Liver (tissue), 9 donors: ENCODE results near the gene CADM3. TPM values are rescaled to one million over a fixed set of nuclear protein-coding genes. Genes with fewer than 3 reads are reported as not detected.

Source experiments
- DNase-seq: peaks from one replicate; pipeline ENCODE4 v3.0.0-alpha.2; 2017; ENCODE audit warnings: low spot score
- H3K27ac ChIP-seq, 2 donors: one replicate each; pipeline ENCODE4 v1.7.0; 2013; ENCODE audit warnings: inconsistent platforms in 2 of 2, low read length in 2 of 2, control low read depth in 1 of 2, low read depth in 1 of 2, mild to moderate bottlenecking in 1 of 2
- H3K27me3 ChIP-seq, 4 donors: one replicate each; pipeline versions ENCODE4 v1.6.1 to v1.7.0; 2013; ENCODE audit warnings: low read length in 3 of 4, inconsistent platforms in 1 of 4, mild to moderate bottlenecking in 1 of 4, moderate library complexity in 1 of 4; ENCODE audit not compliant: control insufficient read depth in 4 of 4, insufficient read depth in 4 of 4
- H3K36me3 ChIP-seq, 4 donors: one replicate each; pipeline versions ENCODE4 v1.6.1 to v1.7.0; 2013; ENCODE audit warnings: low read length in 3 of 4, mild to moderate bottlenecking in 3 of 4, low read depth in 1 of 4, moderate library complexity in 1 of 4; ENCODE audit not compliant: control insufficient read depth in 4 of 4, insufficient read depth in 3 of 4
- H3K4me1 ChIP-seq, 4 donors: one replicate each; pipeline versions ENCODE4 v1.6.1 to v1.7.0; 2013; ENCODE audit warnings: low read length in 3 of 4, mild to moderate bottlenecking in 3 of 4, moderate library complexity in 1 of 4; ENCODE audit not compliant: control insufficient read depth in 4 of 4, insufficient read depth in 4 of 4
- H3K4me3 ChIP-seq, 3 donors: one replicate each; pipeline versions ENCODE4 v1.6.1 to v1.7.0; 2013; ENCODE audit warnings: low read length in 3 of 3, control low read depth in 1 of 3, low read depth in 1 of 3, mild to moderate bottlenecking in 1 of 3
- H3K9ac ChIP-seq, 2 donors: one replicate each; pipeline ENCODE4 v1.7.0; 2013; ENCODE audit warnings: low read length in 2 of 2, mild to moderate bottlenecking in 2 of 2, moderate library complexity in 2 of 2, control low read depth in 1 of 2, low read depth in 1 of 2
- H3K9me3 ChIP-seq, 4 donors: one replicate each; pipeline versions ENCODE4 v1.6.1 to v1.7.0; 2013; ENCODE audit warnings: low read length in 3 of 4; ENCODE audit not compliant: control insufficient read depth in 4 of 4
- ATF3 ChIP-seq: IDR thresholded peaks from 2 replicates; pipeline ENCODE4 v1.6.1; 2016; ENCODE audit warnings: antibody characterized with exemption
- CTCF ChIP-seq: fragments of 150-350 bp; IDR thresholded peaks from 2 replicates; pipeline ENCODE4 v1.5.1; 2017; ENCODE audit warnings: improper control_type of control experiment, low read depth, low read length; ENCODE audit not compliant: missing input control
- EGR1 ChIP-seq, 2 donors: IDR thresholded peaks; 2 replicates each; pipeline ENCODE4 v1.6.1; 2016 to 2018; ENCODE audit warnings: antibody characterized with exemption in 2 of 2, low read depth in 2 of 2
- FOXA1 ChIP-seq: IDR thresholded peaks from 2 replicates; pipeline ENCODE4 v1.6.1; 2016; ENCODE audit warnings: antibody characterized with exemption
- FOXA2 ChIP-seq: IDR thresholded peaks from 2 replicates; pipeline ENCODE4 v1.6.1; 2016; ENCODE audit warnings: antibody characterized with exemption
- HNF4A ChIP-seq, 2 donors: conservative IDR thresholded peaks; 2 replicates each; pipeline ENCODE4 v1.6.1; 2016; ENCODE audit warnings: antibody characterized with exemption in 2 of 2, mild to moderate bottlenecking in 2 of 2
- HNF4G ChIP-seq: IDR thresholded peaks from 2 replicates; pipeline ENCODE4 v1.6.1; 2016; ENCODE audit warnings: antibody characterized with exemption
- MAX ChIP-seq: IDR thresholded peaks from 2 replicates; pipeline ENCODE4 v1.6.1; 2016; ENCODE audit warnings: antibody characterized with exemption
- NR2F2 ChIP-seq: IDR thresholded peaks from 2 replicates; pipeline ENCODE4 v1.6.1; 2016; ENCODE audit warnings: antibody characterized with exemption
- RAD21 ChIP-seq, 2 donors: IDR thresholded peaks; 2 replicates each; pipeline ENCODE4 v1.6.1; 2016; ENCODE audit warnings: antibody characterized with exemption in 2 of 2, mild to moderate bottlenecking in 2 of 2
- RXRA ChIP-seq, 2 donors: IDR thresholded peaks; 2 replicates each; pipeline ENCODE4 v1.6.1; 2017 to 2018; ENCODE audit warnings: antibody characterized with exemption in 2 of 2, mild to moderate bottlenecking in 1 of 2
- SP1 ChIP-seq: IDR thresholded peaks from 2 replicates; pipeline ENCODE4 v1.6.1; 2018; ENCODE audit warnings: antibody characterized with exemption, mild to moderate bottlenecking
- TAF1 ChIP-seq: conservative IDR thresholded peaks from 2 replicates; pipeline ENCODE4 v1.6.1; 2016; ENCODE audit warnings: antibody characterized with exemption, mild to moderate bottlenecking
- YY1 ChIP-seq: IDR thresholded peaks from 2 replicates; pipeline ENCODE4 v1.6.1; 2016; ENCODE audit warnings: antibody characterized with exemption, mild to moderate bottlenecking
- ZBTB33 ChIP-seq: IDR thresholded peaks from 2 replicates; pipeline ENCODE4 v1.6.1; 2016; ENCODE audit warnings: antibody characterized with exemption
- WGBS: extraction: QIAGEN DNeasy Blood & Tissue Kit; methylation state at CpG from one replicate; pipeline ENCODE4 v1.1.7; 2013; 5-methylcytosine and 5-hydroxymethylcytosine counted together
- polyA plus RNA-seq, 2 donors: library from polyadenylated mRNA; stranded (reverse) in 1 of 2; unstranded in 1 of 2; fragments of 200-250 nt in 1 of 2; fragments of >200 nt in 1 of 2; fragmentation: Nextera tagmentation in 1 of 2; extraction: Ambion mirVana in 1 of 2; gene quantifications; one replicate each; pipeline versions ENCODE4 v1.2.1 to v1.2.3, GENCODE V29; 2013 to 2015
- total RNA-seq, 2 donors: library from RNA; depleted of rRNA; stranded (reverse); fragments of >200 nt; gene quantifications; one replicate each; pipeline ENCODE4 v1.2.3, GENCODE V29; 2014
- donor health status: healthy.
- donor health status: healthy.
- donor health status: healthy.
- donor health status: healthy.
- donor health status: healthy.

CADM3 gene
- total and polyA plus RNA-seq, 4 donors = 0.14 to 0.25 (median 0.16) TPM

GRCh38 chr1:159170639-159171038, 776 bp upstream of the CADM3 start:
- DNase-seq = no peak
- Histone ChIP-seq H3K4me3 (no peak overlapping the region), H3K27ac (no peak overlapping the region), H3K9ac (no peak overlapping the region), H3K4me1 (peaks cover 0 to 2% (median 0%) of the 10 kb centered on the region in 4 donors), H3K27me3 (peaks cover 0 to 30% (median 3%) of the 10 kb centered on the region in 4 donors), H3K9me3 (no peaks in the 10 kb centered on the region), H3K36me3 (no peaks in the 10 kb centered on the region)
- TF ChIP-seq SP1 = no peak
- no peak for TF ChIP-seq HNF4G
- TF ChIP-seq EGR1 (IDR thresholded peaks at IDR 0.05; ENCODE audit: low read depth in 2 of 2) = no peak
- TF ChIP-seq ATF3 = no peak
- TF ChIP-seq TAF1 = no peak
- no peak for TF ChIP-seq NR2F2
- TF ChIP-seq HNF4A (conservative IDR thresholded peaks at IDR 0.05) = no peak
- TF ChIP-seq RAD21 (IDR thresholded peaks at IDR 0.05) = no peak
- 66% methylated on average over 5 of the region's 5 CpGs for WGBS

- H3K4me1 ChIP-seq = peaks cover 0 to 2% (median 0%) of the 10 kb centered on the region in 4 donors
- no peak overlapping the region for H3K27ac ChIP-seq
- TF ChIP-seq HNF4A (conservative IDR thresholded peaks at IDR 0.05) (no peak), SP1 (no peak), MAX (no peak), CTCF (no peak), ATF3 (no peak), TAF1 (no peak), RAD21 (IDR thresholded peaks at IDR 0.05) (no peak), RXRA (IDR thresholded peaks at IDR 0.05) (no peak), FOXA2 (no peak), ZBTB33 (no peak), FOXA1 (no peak), HNF4G (no peak), YY1 (no peak)
- H3K9ac ChIP-seq = no peak overlapping the region
- WGBS = 2% methylated on average over 49 of the region's 49 CpGs
- H3K9me3 ChIP-seq = no peaks in the 10 kb centered on the region
- peaks cover 0 to 25% (median 3%) of the 10 kb centered on the region in 4 donors for H3K27me3 ChIP-seq
- no peak overlapping the region for H3K4me3 ChIP-seq
- H3K36me3 ChIP-seq = no peaks in the 10 kb centered on the region
- no peak for DNase-seq
These were observed 480 bp downstream of the CADM3 start for GRCh38 chr1:159171688-159172501.
